ENCODE data around the gene TNFSF4. TPM values are rescaled to one million over a fixed set of nuclear protein-coding genes. Genes with fewer than 3 reads are reported as not detected.
"Not testable (repeated sequence)": the region's sequence is repeated elsewhere in the genome, so short reads cannot be mapped to it uniquely, and the experiment has no call there.

The TNFSF4 gene
- total and polyA plus RNA-seq, 5 donors, result 0.99 to 2.3 (median 1.5) TPM

DNA sequence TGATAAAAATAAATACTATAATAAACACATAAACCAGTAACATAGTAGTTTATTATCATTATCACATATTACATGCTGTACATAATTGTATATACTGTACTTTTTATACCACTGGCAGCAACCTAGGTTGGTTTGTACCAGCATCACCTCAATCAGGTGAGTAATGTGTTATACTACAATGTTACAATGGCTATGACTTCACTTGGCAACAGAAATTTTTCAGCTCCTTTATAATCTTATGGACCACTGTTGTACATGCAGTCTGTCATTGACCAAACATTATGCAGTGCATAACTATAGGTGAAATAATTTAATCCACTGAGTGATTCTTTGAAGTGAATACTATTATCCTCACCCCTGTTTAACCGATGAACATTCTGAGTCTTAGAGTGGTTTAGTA is 44.5 kb downstream of the TNFSF4 start:
- H3K4me3 ChIP-seq (ENCODE audit: low read length), result no peak overlapping the region
- no peak for DNase-seq
- WGBS, result 94% methylated on average over 1 of the region's 1 CpG
- H3K27ac ChIP-seq (ENCODE audit: low read length), result no peak overlapping the region
- intact Hi-C loops (cut with DNase I), result no loop called here
- no peaks in the 10 kb centered on the region for H3K9me3 ChIP-seq (ENCODE audit: control insufficient read depth, low read length)
- H3K4me1 ChIP-seq (ENCODE audit: control insufficient read depth, insufficient read depth, low read length), result no peaks in the 10 kb centered on the region
- no peaks in the 10 kb centered on the region for H3K27me3 ChIP-seq (ENCODE audit: control insufficient read depth, insufficient read depth)
- ATAC-seq, result no peak

DNA sequence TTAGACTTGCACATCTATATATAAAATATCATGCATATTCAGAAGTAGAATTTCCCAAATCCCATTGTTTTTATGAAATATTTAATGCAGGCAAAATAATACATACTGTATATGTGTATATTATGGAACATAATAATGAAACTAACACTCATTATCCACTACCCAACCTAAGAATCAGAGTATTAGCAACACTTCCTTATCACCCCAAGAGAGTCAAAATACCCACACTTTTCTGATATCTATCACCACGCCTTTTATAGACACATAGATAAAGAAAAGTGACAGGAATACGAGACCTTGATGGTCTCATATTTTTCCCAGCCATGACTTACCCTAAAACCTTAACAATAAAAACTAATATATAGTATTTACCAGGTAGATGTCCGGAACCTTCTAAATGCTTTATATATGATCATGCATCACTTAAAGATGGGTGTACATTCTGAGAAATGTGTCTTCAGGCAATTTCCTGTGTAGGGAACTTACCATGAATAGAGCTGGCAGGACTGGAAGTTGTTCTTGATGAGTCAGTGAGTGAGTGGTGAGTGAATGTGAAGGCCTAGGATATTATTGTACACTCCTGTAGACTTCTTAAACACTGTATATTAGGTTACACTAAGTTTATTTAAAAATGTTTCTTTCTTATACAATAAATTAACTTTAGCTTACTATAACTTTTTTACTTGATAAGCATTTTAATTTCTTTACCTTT is 45.5 kb downstream of the TNFSF4 start:
- WGBS, result 78% methylated on average over 3 of the region's 3 CpGs

DNA sequence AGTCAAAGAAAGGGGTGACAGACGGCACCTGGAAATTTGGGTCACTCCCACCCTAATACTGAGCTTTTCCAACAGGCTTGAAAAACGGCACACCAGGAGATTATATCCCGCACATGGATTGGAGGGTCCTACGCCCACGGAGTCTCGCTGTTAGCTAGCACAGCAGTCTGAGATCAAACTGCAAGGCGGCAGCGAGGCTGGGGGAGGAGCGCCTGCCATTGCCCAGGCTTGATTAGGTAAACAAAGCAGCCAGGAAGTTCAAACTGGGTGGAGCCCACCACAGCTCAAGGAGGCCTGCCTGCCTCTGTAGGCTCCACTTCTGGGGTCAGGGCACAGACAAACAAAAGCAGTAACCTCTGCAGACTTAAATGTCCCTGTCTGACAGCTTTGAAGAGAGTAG is 53.2 kb downstream of the TNFSF4 start:
- ATAC-seq, result not testable (repeated sequence)

More for the DNA sequence above, 45.5 kb downstream of the TNFSF4 start:
- Histone ChIP-seq H3K27me3 (ENCODE audit: control insufficient read depth, insufficient read depth) (no peaks in the 10 kb centered on the region), H3K9me3 (ENCODE audit: control insufficient read depth, low read length) (no peaks in the 10 kb centered on the region), H3K4me1 (ENCODE audit: control insufficient read depth, insufficient read depth, low read length) (no peaks in the 10 kb centered on the region), H3K27ac (ENCODE audit: low read length) (no peak overlapping the region), H3K4me3 (ENCODE audit: low read length) (no peak overlapping the region)
- ATAC-seq (no peak), DNase-seq (no peak)
- intact Hi-C loops (cut with DNase I), result no loop called here

DNA sequence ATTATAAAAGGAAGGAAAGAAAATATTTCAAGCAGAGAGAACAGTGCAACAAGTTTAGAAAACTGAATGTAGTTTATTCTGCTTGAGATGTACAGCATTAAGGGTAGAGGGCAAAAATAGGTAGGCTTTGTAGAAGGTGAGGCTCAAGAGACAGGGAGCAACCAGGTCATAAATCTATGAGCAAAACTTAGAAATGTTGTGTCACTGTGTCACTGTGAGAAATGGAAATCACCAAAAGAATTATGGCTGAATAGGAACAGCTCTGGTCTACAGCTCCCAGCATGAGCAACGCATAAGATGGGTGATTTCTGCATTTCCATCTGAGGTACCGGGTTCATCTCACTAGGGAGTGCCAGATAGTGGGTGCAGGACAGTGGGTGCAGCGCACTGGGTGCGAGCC is 53.6 kb downstream of the TNFSF4 start:
- DNase-seq (no peak), ATAC-seq (no peak)
- WGBS, result 94% methylated on average over 4 of the region's 4 CpGs
- Histone ChIP-seq H3K27ac (ENCODE audit: low read length) (no peak overlapping the region), H3K9me3 (ENCODE audit: control insufficient read depth, low read length) (no peaks in the 10 kb centered on the region), H3K27me3 (ENCODE audit: control insufficient read depth, insufficient read depth) (no peaks in the 10 kb centered on the region), H3K4me1 (ENCODE audit: control insufficient read depth, insufficient read depth, low read length) (no peaks in the 10 kb centered on the region), H3K4me3 (ENCODE audit: low read length) (no peak overlapping the region)
- intact Hi-C loops (cut with DNase I), result no loop called here

More for the DNA sequence above, 53.2 kb downstream of the TNFSF4 start:
- intact Hi-C loops (cut with DNase I); H3K27ac ChIP-seq (ENCODE audit: low read length); H3K27me3 ChIP-seq (ENCODE audit: control insufficient read depth, insufficient read depth); H3K4me1 ChIP-seq (ENCODE audit: control insufficient read depth, insufficient read depth, low read length); H3K4me3 ChIP-seq (ENCODE audit: low read length); H3K9me3 ChIP-seq (ENCODE audit: control insufficient read depth, low read length); DNase-seq: not testable (repeated sequence)
- 96% methylated on average over 9 of the region's 9 CpGs for WGBS

DNA sequence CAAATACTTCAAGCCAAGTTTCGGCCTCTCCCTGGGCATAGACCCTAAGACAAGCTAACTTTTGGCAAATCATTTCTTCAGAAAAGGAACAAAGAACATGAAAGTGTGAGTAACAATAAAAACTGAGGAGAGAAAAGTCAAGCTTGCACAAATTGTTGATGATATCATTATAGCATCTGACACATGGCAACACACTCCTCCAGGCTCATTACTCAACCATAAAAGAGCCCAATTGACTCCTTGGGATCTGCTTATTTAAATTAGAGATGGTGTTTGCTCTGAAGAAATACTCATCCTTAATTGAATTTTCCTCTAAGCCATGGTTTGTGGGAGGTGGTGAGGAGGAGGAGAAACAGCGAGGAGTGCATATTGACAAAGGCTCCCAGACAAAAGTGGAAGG is 54.5 kb downstream of the TNFSF4 start:
- intact Hi-C loops (cut with DNase I), result no loop called here
- WGBS, result 89% methylated on average over 2 of the region's 2 CpGs
- ATAC-seq (no peak), DNase-seq (no peak)
- no peaks in the 10 kb centered on the region for H3K4me1 ChIP-seq (ENCODE audit: control insufficient read depth, insufficient read depth, low read length)
- no peak overlapping the region for H3K27ac ChIP-seq (ENCODE audit: low read length)
- no peaks in the 10 kb centered on the region for H3K27me3 ChIP-seq (ENCODE audit: control insufficient read depth, insufficient read depth)
- H3K4me3 ChIP-seq (ENCODE audit: low read length), result no peak overlapping the region
- H3K9me3 ChIP-seq (ENCODE audit: control insufficient read depth, low read length), result no peaks in the 10 kb centered on the region

DNA sequence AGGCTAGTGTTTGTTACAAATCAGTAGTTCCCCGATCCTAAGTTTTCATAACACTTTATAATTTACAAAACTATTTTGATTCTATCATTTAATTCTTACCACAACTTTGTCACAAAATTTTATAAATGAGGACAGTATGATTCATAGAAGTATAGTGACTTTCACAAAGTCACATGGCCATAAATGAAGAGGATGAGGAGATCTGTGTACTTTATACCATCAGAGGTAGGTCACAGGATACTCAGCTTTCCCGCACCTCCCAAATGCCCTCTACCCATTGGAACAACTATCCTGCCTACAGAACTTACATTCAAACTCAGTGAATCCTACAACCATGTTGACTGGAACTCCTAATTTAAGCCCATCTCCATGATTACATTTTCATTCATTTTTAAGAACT is 56.3 kb downstream of the TNFSF4 start:
- Histone ChIP-seq H3K9me3 (ENCODE audit: control insufficient read depth, low read length) (no peaks in the 10 kb centered on the region), H3K4me3 (ENCODE audit: low read length) (no peak overlapping the region), H3K4me1 (ENCODE audit: control insufficient read depth, insufficient read depth, low read length) (no peaks in the 10 kb centered on the region), H3K27me3 (ENCODE audit: control insufficient read depth, insufficient read depth) (no peaks in the 10 kb centered on the region), H3K27ac (ENCODE audit: low read length) (no peak overlapping the region)
- intact Hi-C loops (cut with DNase I), result no loop called here
- WGBS, result 77% methylated on average over 2 of the region's 2 CpGs
- no peak for ATAC-seq
- DNase-seq, result no peak

DNA sequence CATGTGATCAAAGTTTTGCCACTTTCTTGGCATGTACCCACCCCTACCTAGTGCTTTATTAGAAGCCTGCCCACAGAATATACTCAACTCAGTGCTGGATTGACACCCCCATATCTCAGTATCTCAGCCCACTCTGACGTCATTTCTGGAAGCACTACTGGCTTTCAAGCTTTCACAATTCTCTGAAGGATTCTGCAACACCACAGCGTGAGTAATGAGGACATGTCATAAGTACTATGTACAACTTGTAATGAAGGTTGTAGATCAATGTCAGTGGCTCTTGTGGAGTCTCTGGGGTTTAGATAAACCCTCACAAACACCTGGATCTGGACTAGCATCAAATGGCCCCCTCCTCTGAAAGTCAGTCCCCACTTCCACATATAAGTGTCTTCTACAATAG is 57.2 kb downstream of the TNFSF4 start:
- Histone ChIP-seq H3K4me3 (ENCODE audit: low read length) (no peak overlapping the region), H3K27ac (ENCODE audit: low read length) (no peak overlapping the region), H3K9me3 (ENCODE audit: control insufficient read depth, low read length) (no peaks in the 10 kb centered on the region), H3K4me1 (ENCODE audit: control insufficient read depth, insufficient read depth, low read length) (no peaks in the 10 kb centered on the region), H3K27me3 (ENCODE audit: control insufficient read depth, insufficient read depth) (no peaks in the 10 kb centered on the region)
- WGBS, result 41% methylated on average over 2 of the region's 2 CpGs
- DNase-seq (no peak), ATAC-seq (peak; percentile 80 to 87)
- intact Hi-C loops (cut with DNase I), result no loop called here

DNA sequence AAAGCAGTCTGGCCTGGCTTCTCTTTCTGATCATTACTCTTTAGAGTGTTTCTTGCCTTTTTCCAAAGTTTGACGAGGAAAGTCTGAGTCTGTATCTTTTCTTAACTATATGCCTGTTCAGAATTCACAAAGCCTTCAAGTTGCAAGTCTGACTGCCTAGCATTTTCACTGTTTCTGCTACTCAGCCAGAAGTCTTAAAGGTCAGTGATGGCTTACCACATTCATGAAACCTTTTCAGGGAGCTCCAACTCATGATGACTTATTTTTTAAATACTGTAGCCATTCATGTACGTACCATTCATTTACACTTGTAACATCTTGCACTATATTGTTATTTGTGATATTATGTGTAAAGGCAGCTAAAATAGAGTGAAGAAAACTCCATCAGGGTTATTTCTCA is 58.2 kb downstream of the TNFSF4 start:
- no peak for DNase-seq

DNA sequence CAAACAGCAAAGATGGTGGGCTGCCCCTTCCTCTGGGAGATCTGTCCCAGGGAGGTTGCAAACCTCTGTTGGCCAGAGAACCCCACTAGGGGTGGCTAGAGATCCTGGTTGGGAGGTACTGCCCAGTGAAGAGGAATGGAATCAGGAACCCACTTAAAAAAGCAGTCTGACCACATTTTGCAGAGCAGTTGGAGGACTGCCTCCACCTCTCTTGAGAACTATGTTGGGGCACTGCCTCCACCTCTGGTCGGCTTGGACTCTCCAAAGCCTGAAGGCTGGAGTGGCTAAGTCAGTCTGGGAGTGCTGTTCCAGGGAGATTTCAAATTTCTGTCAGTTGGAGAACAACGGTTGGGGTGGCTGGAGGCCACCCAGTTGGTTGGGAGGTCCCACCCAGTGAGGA is 58.6 kb downstream of the TNFSF4 start:
- Histone ChIP-seq H3K27ac (ENCODE audit: low read length) (no peak overlapping the region), H3K4me1 (ENCODE audit: control insufficient read depth, insufficient read depth, low read length) (no peaks in the 10 kb centered on the region)
- 75% methylated on average over 2 of the region's 2 CpGs for WGBS

More for the DNA sequence above, 58.2 kb downstream of the TNFSF4 start:
- intact Hi-C loops (cut with DNase I), result no loop called here
- no peaks in the 10 kb centered on the region for H3K9me3 ChIP-seq (ENCODE audit: control insufficient read depth, low read length)
- H3K4me1 ChIP-seq (ENCODE audit: control insufficient read depth, insufficient read depth, low read length), result no peaks in the 10 kb centered on the region
- WGBS, result 87% methylated on average over 2 of the region's 2 CpGs
- H3K27me3 ChIP-seq (ENCODE audit: control insufficient read depth, insufficient read depth), result no peaks in the 10 kb centered on the region
- H3K4me3 ChIP-seq (ENCODE audit: low read length), result no peak overlapping the region
- ATAC-seq, result no peak
- H3K27ac ChIP-seq (ENCODE audit: low read length), result no peak overlapping the region

DNA sequence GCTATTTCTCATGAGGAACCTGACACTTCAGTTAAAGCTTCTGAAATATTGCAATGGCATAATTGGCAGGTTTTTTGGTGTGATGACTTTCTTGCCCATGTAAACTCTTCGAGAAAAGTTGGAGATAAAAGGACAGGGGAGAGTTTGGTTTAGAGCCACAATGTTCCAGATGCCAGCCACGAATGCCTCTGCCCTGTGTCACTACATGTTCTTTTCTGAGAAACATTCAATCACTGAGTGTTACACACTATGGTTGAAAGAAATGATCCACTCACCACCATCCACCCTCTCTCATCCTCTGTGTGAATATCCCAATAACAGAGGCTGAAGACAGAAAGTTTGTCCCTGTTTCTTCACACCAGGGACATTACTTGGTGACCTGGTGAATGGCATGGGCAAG is 66.4 kb downstream of the TNFSF4 start:
- intact Hi-C loops (cut with DNase I), result no loop called here
- no peaks in the 10 kb centered on the region for H3K9me3 ChIP-seq (ENCODE audit: control insufficient read depth, low read length)
- no peak overlapping the region for H3K4me3 ChIP-seq (ENCODE audit: low read length)
- no peak overlapping the region for H3K27ac ChIP-seq (ENCODE audit: low read length)
- H3K4me1 ChIP-seq (ENCODE audit: control insufficient read depth, insufficient read depth, low read length), result no peaks in the 10 kb centered on the region
- DNase-seq, result no peak
- H3K27me3 ChIP-seq (ENCODE audit: control insufficient read depth, insufficient read depth), result no peaks in the 10 kb centered on the region
- ATAC-seq, result no peak
- WGBS, result 69% methylated on average over 2 of the region's 2 CpGs

More for the DNA sequence above, 58.6 kb downstream of the TNFSF4 start:
- peak in 2 of 3 donors; percentile 19 to 44 for DNase-seq
- Histone ChIP-seq H3K9me3 (ENCODE audit: control insufficient read depth, low read length) (no peaks in the 10 kb centered on the region), H3K27me3 (ENCODE audit: control insufficient read depth, insufficient read depth) (no peaks in the 10 kb centered on the region), H3K4me3 (ENCODE audit: low read length) (no peak overlapping the region)
- ATAC-seq, result no peak
- intact Hi-C loops (cut with DNase I), result no loop called here

DNA sequence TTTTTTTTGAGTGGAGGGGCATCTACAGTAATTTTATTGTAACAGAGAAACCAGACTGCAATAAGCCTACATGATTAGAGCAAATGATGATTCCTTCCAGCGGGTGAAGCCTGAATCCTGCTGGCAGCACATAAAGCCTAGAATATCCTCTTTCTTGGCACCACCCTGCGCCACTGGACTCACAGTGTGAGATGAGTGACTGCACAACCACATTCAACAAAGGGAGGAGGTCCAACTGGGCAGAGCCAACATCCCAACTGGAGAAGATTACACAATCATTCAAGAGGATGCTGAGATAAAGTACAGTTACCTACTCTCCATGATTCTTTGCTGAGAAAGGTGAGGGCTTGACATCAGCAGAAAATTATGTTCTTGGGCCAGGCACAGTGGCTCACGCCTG is 67.4 kb downstream of the TNFSF4 start:
- 95% methylated on average over 3 of the region's 3 CpGs for WGBS
- DNase-seq (no peak), ATAC-seq (no peak)
- Histone ChIP-seq H3K27me3 (ENCODE audit: control insufficient read depth, insufficient read depth) (no peaks in the 10 kb centered on the region), H3K9me3 (ENCODE audit: control insufficient read depth, low read length) (no peaks in the 10 kb centered on the region), H3K4me1 (ENCODE audit: control insufficient read depth, insufficient read depth, low read length) (no peaks in the 10 kb centered on the region), H3K4me3 (ENCODE audit: low read length) (no peak overlapping the region), H3K27ac (ENCODE audit: low read length) (no peak overlapping the region)
- intact Hi-C loops (cut with DNase I), result no loop called here
